Fibroblast of lung (primary cell): ENCODE data around the gene PRPF38A.

ENCODE experiments used
- CTCF ChIP-seq, 2 donors: IDR thresholded peaks in 1 of 2; conservative IDR thresholded peaks in 1 of 2; 1 replicate in 1 of 2; 2 replicates in 1 of 2; pipeline ENCODE4 v1.5.1; 2011 to 2012; ENCODE audit warnings: low read length in 2 of 2, control low read depth in 1 of 2, inconsistent platforms in 1 of 2, low read depth in 1 of 2, mild to moderate bottlenecking in 1 of 2
- EZH2 ChIP-seq: IDR thresholded peaks from 2 replicates; pipeline ENCODE4 v1.5.1; 2012; ENCODE audit warnings: low read length, control low read depth, mild to moderate bottlenecking; ENCODE audit errors: missing control alignments

- TF ChIP-seq CTCF (conservative IDR thresholded peaks at IDR 0.05 in 1 of 2, IDR thresholded peaks at IDR 0.05 in 1 of 2; ENCODE audit: low read depth in 1 of 2, low read length in 2 of 2) = no peak
- no peak for TF ChIP-seq EZH2
These were observed 38.5 kb upstream of the PRPF38A start, which contains the start of gene CC2D1B for GRCh38 chr1:52365746-52366516.
